GM18951 (cell line): Measurements from ENCODE around the gene SHCBP1L.

Experiments used
- POLR2A ChIP-seq: IDR thresholded peaks from 4 replicates; pipeline ENCODE4 v1.6.1; 2011; ENCODE audit warnings: mild to moderate bottlenecking; ENCODE audit not compliant: insufficient read length, insufficient read depth; ENCODE audit errors: extremely low read depth
- in situ Hi-C: fragments of 300-500 bp; cut with MboI; formaldehyde crosslinking; loops from one replicate; pipeline ENCODE4 v1.12.0; 2022; ENCODE audit warnings: low sequenced_read_pairs, mixed read lengths, inconsistent platforms; ENCODE audit not compliant: unreplicated experiment

The SHCBP1L gene

GRCh38 chr1:182862827-182863226, 90.1 kb downstream of the SHCBP1L start:
- TF ChIP-seq POLR2A, result no peak
- in situ Hi-C loops, result no loop called here

GRCh38 chr1:182861994-182862393, 91.0 kb downstream of the SHCBP1L start:
- in situ Hi-C loops, result no loop called here
- TF ChIP-seq POLR2A, result no peak

GRCh38 chr1:182860658-182861057, 92.3 kb downstream of the SHCBP1L start:
- in situ Hi-C loops, result no loop called here

GRCh38 chr1:182857212-182857611, 95.8 kb downstream of the SHCBP1L start:
- TF ChIP-seq POLR2A, result no peak
- in situ Hi-C loops, result no loop called here

More at GRCh38 chr1:182860658-182861057, 92.3 kb downstream of the SHCBP1L start:
- no peak for TF ChIP-seq POLR2A

- TF ChIP-seq POLR2A, result no peak
- in situ Hi-C loops, result no loop called here
Measured at GRCh38 chr1:182855911-182856310, 97.1 kb downstream of the SHCBP1L start.

- TF ChIP-seq POLR2A, result no peak
- in situ Hi-C loops, result no loop called here
Measured at GRCh38 chr1:182851825-182852224, 101.1 kb downstream of the SHCBP1L start.

- no peak for TF ChIP-seq POLR2A
- in situ Hi-C loops, result no loop called here
Measured at GRCh38 chr1:182850319-182850718, 102.6 kb downstream of the SHCBP1L start.
